PC-9 (cell line): Measurements from ENCODE around the gene FGD4. TPM values are rescaled to one million over a fixed set of nuclear protein-coding genes. Genes with fewer than 3 reads are reported as not detected.

Experiments
- BruUV-seq: library from RNA; stranded (reverse); fragments of 400-500 nt; replicated peaks from 2 replicates; lab custom pipeline; 2021; lab: Mats Ljungman, UMichigan
- CTCF ChIA-PET: fragments of 300-600 bp; sonication (Branson Sonifier 250); formaldehyde crosslinking; loops from one replicate; lab custom pipeline; 2022; ENCODE audit warnings: antibody characterized with exemption; lab: Charles Lee
- POLR2A ChIA-PET: fragments of 300-600 bp; sonication (Branson Sonifier 250); formaldehyde crosslinking; loops from one replicate; lab custom pipeline; 2022; ENCODE audit warnings: antibody characterized with exemption; ENCODE audit not compliant: unreplicated experiment; lab: Charles Lee
- DNase-seq, 2 experiments: peaks; one replicate each; pipeline versions ENCODE4 v3.0.0 to v3.0.0-alpha.2; 2015 to 2022; ENCODE audit warnings: mixed read lengths in 1 of 2
- H2AFZ ChIP-seq: fragments of 200-600 bp; sonication (generic); 2 replicates; pipeline ENCODE4 v1.8.1; 2017; ENCODE audit warnings: antibody characterized with exemption
- H3F3A ChIP-seq: fragments of 200-600 bp; sonication (generic); 2 replicates; pipeline ENCODE4 v1.8.1; 2017; ENCODE audit warnings: antibody characterized with exemption, mild to moderate bottlenecking, low read depth; ENCODE audit not compliant: insufficient read depth
- H3K27ac ChIP-seq: fragments of 200-600 bp; sonication (generic); 2 replicates; pipeline ENCODE4 v1.6.1; 2016; ENCODE audit warnings: mixed run types
- H3K27me3 ChIP-seq: fragments of 200-600 bp; sonication (generic); 2 replicates; pipeline ENCODE4 v1.6.1; 2016; ENCODE audit warnings: low read depth, mixed run types; ENCODE audit not compliant: insufficient read depth
- H3K36me3 ChIP-seq: fragments of 200-600 bp; sonication (generic); 2 replicates; pipeline ENCODE4 v1.6.1; 2016; ENCODE audit warnings: low read depth, mixed run types
- H3K4me1 ChIP-seq: fragments of 200-600 bp; sonication (generic); replicated peaks from 2 replicates; pipeline ENCODE4 v1.6.1; 2016; ENCODE audit warnings: mixed run types; ENCODE audit not compliant: insufficient read depth
- H3K4me2 ChIP-seq: fragments of 200-600 bp; sonication (generic); 2 replicates; pipeline ENCODE4 v1.6.1; 2017; ENCODE audit warnings: mixed run types
- H3K4me3 ChIP-seq: fragments of 200-600 bp; sonication (generic); 2 replicates; pipeline ENCODE4 v1.6.1; 2016; ENCODE audit warnings: mixed run types
- H3K79me2 ChIP-seq: fragments of 200-600 bp; sonication (generic); 2 replicates; pipeline ENCODE4 v1.6.1; 2017; ENCODE audit warnings: low read depth, mixed run types
- H3K9me2 ChIP-seq: fragments of 200-600 bp; sonication (generic); 2 replicates; pipeline ENCODE4 v1.8.1; 2017; ENCODE audit warnings: mild to moderate bottlenecking; ENCODE audit not compliant: insufficient read depth
- H3K9me3 ChIP-seq: fragments of 200-600 bp; sonication (generic); 2 replicates; pipeline ENCODE4 v1.8.1; 2016; ENCODE audit warnings: low read depth; ENCODE audit not compliant: insufficient read depth
- H4K20me1 ChIP-seq: fragments of 200-600 bp; sonication (generic); 2 replicates; pipeline ENCODE4 v1.8.1; 2017; ENCODE audit not compliant: insufficient read depth
- EZH2 ChIP-seq: fragments of 200-600 bp; sonication (generic); IDR thresholded peaks from 2 replicates; pipeline ENCODE4 v1.8.0; 2017; ENCODE audit warnings: antibody characterized with exemption, low read depth
- intact Hi-C: fragments of 100-400 bp; cut with micrococcal nuclease; formaldehyde crosslinking; loops from one replicate; pipeline ENCODE4 v1.10.0; 2022; ENCODE audit not compliant: unreplicated experiment
- total RNA-seq: library from RNA; stranded (reverse); gene quantifications from 2 replicates; pipeline ENCODE4 v1.2.3, GENCODE V29; 2021
- TF ChIP-seq, protein P1 (sequence below): fragments of 200-600 bp; sonication (generic); conservative IDR thresholded peaks from 2 replicates; pipeline ENCODE4 v1.6.1; 2017; ENCODE audit warnings: mixed run types, antibody characterized with exemption, mild to moderate bottlenecking, moderate library complexity

FGD4 gene
- total RNA-seq, 1 experiment from 2014 or later: 28.3 TPM

DNA sequence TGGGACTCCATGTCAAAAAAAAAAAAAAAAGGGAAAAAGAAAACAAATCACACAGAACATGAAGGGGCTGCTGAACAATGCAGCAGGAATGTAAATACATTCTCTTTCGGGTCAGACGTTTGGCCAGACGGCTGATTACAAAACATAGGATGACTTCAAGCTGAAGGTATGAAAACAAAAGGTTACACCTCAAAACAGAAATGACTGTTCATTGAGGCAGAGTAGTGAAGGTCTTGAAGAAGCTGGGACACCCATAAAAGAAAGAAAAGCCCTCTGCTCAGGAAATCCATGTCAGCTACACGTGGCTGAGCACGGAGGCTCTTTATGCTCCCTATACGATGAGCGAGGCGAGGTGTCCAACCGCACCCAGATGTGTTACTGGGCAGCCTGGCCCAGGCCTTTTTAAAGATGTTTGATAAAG, 37.7 kb downstream of the FGD4 start:
- Histone ChIP-seq H3K36me3 (no peaks in the 10 kb centered on the region), H3K4me3 (peak overlapping the region; percentile 28; the same call in 1 of the 2 replicates), H4K20me1 (no peaks in the 10 kb centered on the region), H3K4me2 (peak overlapping the region; percentile 66), H3K4me1 (peaks cover 41% of the 10 kb centered on the region), H3K27ac (peak overlapping the region; percentile 81), H2AFZ (no peak overlapping the region; the same call in 1 of the 2 replicates), H3F3A (peaks cover 35% of the 10 kb centered on the region; the same call in 1 of the 2 replicates), H3K9me2 (no peaks in the 10 kb centered on the region), H3K79me2 (peaks cover 42% of the 10 kb centered on the region), H3K27me3 (no peaks in the 10 kb centered on the region), H3K9me3 (no peaks in the 10 kb centered on the region)
- no peak for TF ChIP-seq EZH2
- TF ChIP-seq, protein P1, sequence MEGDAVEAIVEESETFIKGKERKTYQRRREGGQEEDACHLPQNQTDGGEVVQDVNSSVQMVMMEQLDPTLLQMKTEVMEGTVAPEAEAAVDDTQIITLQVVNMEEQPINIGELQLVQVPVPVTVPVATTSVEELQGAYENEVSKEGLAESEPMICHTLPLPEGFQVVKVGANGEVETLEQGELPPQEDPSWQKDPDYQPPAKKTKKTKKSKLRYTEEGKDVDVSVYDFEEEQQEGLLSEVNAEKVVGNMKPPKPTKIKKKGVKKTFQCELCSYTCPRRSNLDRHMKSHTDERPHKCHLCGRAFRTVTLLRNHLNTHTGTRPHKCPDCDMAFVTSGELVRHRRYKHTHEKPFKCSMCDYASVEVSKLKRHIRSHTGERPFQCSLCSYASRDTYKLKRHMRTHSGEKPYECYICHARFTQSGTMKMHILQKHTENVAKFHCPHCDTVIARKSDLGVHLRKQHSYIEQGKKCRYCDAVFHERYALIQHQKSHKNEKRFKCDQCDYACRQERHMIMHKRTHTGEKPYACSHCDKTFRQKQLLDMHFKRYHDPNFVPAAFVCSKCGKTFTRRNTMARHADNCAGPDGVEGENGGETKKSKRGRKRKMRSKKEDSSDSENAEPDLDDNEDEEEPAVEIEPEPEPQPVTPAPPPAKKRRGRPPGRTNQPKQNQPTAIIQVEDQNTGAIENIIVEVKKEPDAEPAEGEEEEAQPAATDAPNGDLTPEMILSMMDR: no peak
- DNase-seq: peak; percentile 76 to 97
- POLR2A ChIA-PET: interaction anchor here (0.5 to 0.8 kb wide), 9 partner anchors 10 to 587 kb away, joined by 3 to 16 read pairs (median 4); partner anchors contain the start of genes FGD4 and YARS2
- intact Hi-C loops: loop anchor here (1.0 to 5.0 kb wide), 6 partner anchors 9 to 1065 kb away; partner anchors contain the start of gene FGD4
- CTCF ChIA-PET: interaction anchor here (0.6 to 0.7 kb wide), 3 partner anchors 18 to 1094 kb away, joined by 3 to 7 read pairs (median 3); no protein-coding TSS in a partner anchor
- no TSS peak for BruUV-seq

DNA sequence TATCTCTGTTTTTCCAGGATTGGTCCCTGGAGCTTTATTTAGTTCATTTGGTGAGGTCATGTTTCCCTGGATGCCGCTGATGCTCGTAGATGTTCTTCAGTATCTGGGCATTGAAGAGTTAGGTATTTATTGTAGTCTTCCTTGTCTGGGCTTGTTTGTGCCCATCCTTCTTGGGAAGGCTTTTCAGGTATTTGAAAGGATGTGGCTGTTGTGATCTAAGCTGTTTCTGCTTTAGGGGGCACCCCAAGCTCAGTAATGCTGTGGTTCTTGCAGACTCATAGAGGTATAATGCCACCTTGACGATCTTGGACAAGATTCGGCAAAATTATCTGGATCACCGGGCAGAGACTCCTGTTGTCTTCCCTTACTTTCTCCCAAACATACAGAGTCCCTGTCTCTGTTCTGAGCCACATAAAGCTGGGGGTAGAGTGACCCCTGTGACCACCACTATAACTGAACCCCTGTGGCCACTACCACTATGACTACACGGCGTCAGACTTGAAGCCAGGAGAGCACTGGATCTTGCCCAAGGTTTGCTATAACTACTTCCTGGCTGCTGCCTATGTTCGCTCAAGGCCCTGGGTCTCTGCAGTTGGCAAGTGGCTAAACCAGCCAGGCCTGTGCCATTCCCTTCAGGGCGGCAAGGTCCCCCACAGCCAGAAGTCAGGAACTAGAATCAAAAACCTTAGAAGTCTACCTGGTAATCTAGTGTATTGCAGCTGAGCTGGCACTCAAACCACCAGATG, 40.9 kb downstream of the FGD4 start:
- Histone ChIP-seq H3K9me3 (no peaks in the 10 kb centered on the region), H3F3A (peaks cover 35% of the 10 kb centered on the region), H3K4me3 (no peak overlapping the region), H3K27ac (no peak overlapping the region), H4K20me1 (no peaks in the 10 kb centered on the region), H3K36me3 (no peaks in the 10 kb centered on the region), H3K4me2 (peak overlapping the region; percentile 22), H2AFZ (no peak overlapping the region), H3K79me2 (peaks cover 54% of the 10 kb centered on the region), H3K27me3 (no peaks in the 10 kb centered on the region), H3K4me1 (peaks cover 67% of the 10 kb centered on the region), H3K9me2 (no peaks in the 10 kb centered on the region)
- peak; percentile 44 to 46 for DNase-seq
- CTCF ChIA-PET: no interaction called here
- POLR2A ChIA-PET: no interaction called here
- intact Hi-C loops: no loop called here
- BruUV-seq: no TSS peak
- TF ChIP-seq, protein P1: no peak
- TF ChIP-seq EZH2: no peak

DNA sequence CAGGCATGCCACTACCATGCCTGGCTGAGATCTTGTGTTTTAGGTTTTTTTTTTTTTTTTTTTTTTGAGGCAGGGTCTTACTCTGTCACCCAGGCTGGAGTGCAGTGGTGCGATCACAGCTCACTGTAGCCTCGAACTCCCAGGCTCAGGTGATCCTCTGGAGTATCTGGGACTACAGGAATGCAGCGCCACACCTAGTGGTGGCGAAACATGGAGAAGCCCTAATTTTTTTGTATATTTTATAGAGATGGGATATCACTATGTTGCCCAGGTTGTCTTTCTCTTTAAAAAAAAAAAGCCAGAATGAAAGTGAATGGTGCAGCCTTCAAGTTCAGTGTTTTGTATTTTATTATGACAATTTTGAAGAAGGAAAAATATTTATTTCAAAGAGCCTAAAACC, 44.1 kb downstream of the FGD4 start:
- POLR2A ChIA-PET: interaction anchor here (0.6 kb wide), 1 partner anchor 1117 kb away, joined by 7 read pairs; no protein-coding TSS in a partner anchor
- Histone ChIP-seq H3K4me3 (no peak overlapping the region), H3K4me2 (no peak overlapping the region), H2AFZ (no peak overlapping the region), H3K9me2 (no peaks in the 10 kb centered on the region), H3K4me1 (peaks cover 64% of the 10 kb centered on the region), H3K36me3 (no peaks in the 10 kb centered on the region), H3K27ac (no peak overlapping the region; the same call in 1 of the 2 replicates), H4K20me1 (no peaks in the 10 kb centered on the region), H3F3A (peaks cover 18% of the 10 kb centered on the region), H3K9me3 (no peaks in the 10 kb centered on the region), H3K79me2 (peaks cover 69% of the 10 kb centered on the region), H3K27me3 (no peaks in the 10 kb centered on the region)
- CTCF ChIA-PET: no interaction called here
- no peak for TF ChIP-seq EZH2
- TF ChIP-seq, protein P1: no peak
- intact Hi-C loops: no loop called here
- no TSS peak for BruUV-seq
- DNase-seq: no peak
